GM12878 (cell line): ENCODE results near the gene ZNF687. TPM values are rescaled to one million over a fixed set of nuclear protein-coding genes. Genes with fewer than 3 reads are reported as not detected.

ENCODE experiments used
- ATAC-seq: fragments of 200-7000 bp; cut with Tn5 transposase; 3 replicates; pipeline ENCODE4 v1.9.1; 2020; ENCODE audit warnings: mild to moderate bottlenecking, moderate library complexity
- BruUV-seq: library from RNA; stranded (reverse); fragments of 400-500 nt; replicated peaks from 2 replicates; lab custom pipeline; 2021; lab: Mats Ljungman, UMichigan
- CTCF ChIA-PET: fragments of 300-600 bp; sonication (Branson Sonifier 250); formaldehyde crosslinking; extraction: SDS; loops from one replicate; lab custom pipeline; 2021; ENCODE audit warnings: inconsistent platforms; lab: Yijun Ruan, JAX
- POLR2A ChIA-PET: fragments of 350-600 bp; formaldehyde crosslinking; extraction: SDS; loops from one replicate; lab custom pipeline; 2021; ENCODE audit warnings: inconsistent platforms; lab: Charles Lee
- RAD21 ChIA-PET: fragments of 300-600 bp; sonication (Branson Sonifier 250); formaldehyde crosslinking; loops from one replicate; lab custom pipeline; 2023; ENCODE audit warnings: antibody characterized with exemption; ENCODE audit not compliant: unreplicated experiment; lab: Charles Lee
- SMC1A ChIA-PET: fragments of 300-600 bp; sonication (Branson Sonifier 250); formaldehyde crosslinking; loops from one replicate; lab custom pipeline; 2023; ENCODE audit not compliant: unreplicated experiment, uncharacterized antibody; lab: Charles Lee
- DNase-seq: peaks from one replicate; pipeline ENCODE4 v3.0.0-alpha.2; 2011; ENCODE audit warnings: low read depth, low spot score
- FAIRE-seq: peaks from 3 replicates; lab custom pipeline; 2011; peaks lifted over from hg19 to GRCh38; lab: Jason Lieb, UNC
- H2AFZ ChIP-seq: 2 replicates; pipeline ENCODE4 v1.6.0; 2011; ENCODE audit warnings: low read depth, low read length, control low read depth; ENCODE audit not compliant: control insufficient read depth
- H3K27ac ChIP-seq: 2 replicates; pipeline ENCODE4 v1.5.1; 2011; ENCODE audit warnings: control low read depth; ENCODE audit not compliant: control insufficient read depth, insufficient read depth
- H3K27me3 ChIP-seq, 2 experiments: replicated peaks in 1 of 2; 2 replicates each; pipeline versions ENCODE4 v1.6.0 to v1.6.1; 2011; ENCODE audit warnings: low read length in 1 of 2; ENCODE audit not compliant: control insufficient read depth in 2 of 2, insufficient read depth in 2 of 2
- H3K36me3 ChIP-seq, 2 experiments: 2 replicates each; pipeline ENCODE4 v1.5.1; 2011; ENCODE audit warnings: low read length in 1 of 2; ENCODE audit not compliant: control insufficient read depth in 2 of 2, insufficient read depth in 2 of 2
- H3K4me1 ChIP-seq: 2 replicates; pipeline ENCODE4 v1.6.1; 2011; ENCODE audit warnings: mild to moderate bottlenecking, low read length, moderate library complexity, mixed read lengths; ENCODE audit not compliant: control insufficient read depth, insufficient read depth
- H3K4me2 ChIP-seq: 2 replicates; pipeline ENCODE4 v1.6.0; 2011; ENCODE audit warnings: control low read depth; ENCODE audit not compliant: control insufficient read depth, insufficient read depth
- H3K4me3 ChIP-seq: fragments of 200-600 bp; sonication (generic); 2 replicates; pipeline ENCODE4 v1.5.1; 2016
- H3K79me2 ChIP-seq: 2 replicates; pipeline ENCODE4 v1.6.0; 2011; ENCODE audit warnings: low read length; ENCODE audit not compliant: control insufficient read depth, insufficient read depth
- H3K9ac ChIP-seq: 2 replicates; pipeline ENCODE4 v1.8.0; 2011; ENCODE audit warnings: low read length, control low read depth, mixed read lengths; ENCODE audit not compliant: control insufficient read depth, insufficient read depth
- H3K9me3 ChIP-seq: replicated peaks from 3 replicates; pipeline ENCODE4 v1.5.1; 2011; ENCODE audit warnings: mild to moderate bottlenecking, low read length; ENCODE audit not compliant: control insufficient read depth, insufficient read depth
- H4K20me1 ChIP-seq: 2 replicates; pipeline ENCODE4 v1.6.0; 2011; ENCODE audit not compliant: control insufficient read depth, insufficient read depth
- BHLHE40 ChIP-seq, 2 experiments: fragments of 450-650 bp in 1 of 2; IDR thresholded peaks; 2 replicates each; pipeline ENCODE4 v1.6.1; 2011 to 2017; ENCODE audit warnings: low read depth in 2 of 2, borderline replicate concordance in 1 of 2, improper control_type of control experiment in 1 of 2, low read length in 1 of 2, mild to moderate bottlenecking in 1 of 2
- BRCA1 ChIP-seq: IDR thresholded peaks from 2 replicates; pipeline ENCODE4 v1.6.1; 2011; ENCODE audit warnings: low read depth, low read length, improper control_type of control experiment
- CEBPZ ChIP-seq: fragments of 150-350 bp; IDR thresholded peaks from 2 replicates; pipeline ENCODE4 v1.6.1; 2016; ENCODE audit warnings: low read depth, low read length
- IKZF1 ChIP-seq: fragments of 450-650 bp; conservative IDR thresholded peaks from 2 replicates; pipeline ENCODE4 v1.6.1; 2017; ENCODE audit warnings: antibody characterized with exemption, mild to moderate bottlenecking
- KDM1A ChIP-seq: fragments of 200-600 bp; sonication (generic); IDR thresholded peaks from 2 replicates; pipeline ENCODE4 v1.6.1; 2016; ENCODE audit warnings: borderline replicate concordance
- MEF2A ChIP-seq: IDR thresholded peaks from 2 replicates; pipeline ENCODE4 v1.6.1; 2011; ENCODE audit warnings: low read depth, mild to moderate bottlenecking, low read length, moderate library complexity; ENCODE audit not compliant: insufficient read depth
- POLR2A ChIP-seq: IDR thresholded peaks from 2 replicates; pipeline ENCODE4 v1.6.1; 2011; ENCODE audit warnings: low read depth, mild to moderate bottlenecking, low read length
- POLR2AphosphoS2 ChIP-seq: IDR thresholded peaks from 2 replicates; pipeline ENCODE4 v1.6.1; 2011; ENCODE audit warnings: low read depth, mild to moderate bottlenecking, low read length, improper control_type of control experiment, moderate library complexity
- POLR2AphosphoS5 ChIP-seq: IDR thresholded peaks from 2 replicates; pipeline ENCODE4 v1.6.1; 2011; ENCODE audit warnings: mild to moderate bottlenecking, low read length, inconsistent platforms
- RUNX3 ChIP-seq: IDR thresholded peaks from 2 replicates; pipeline ENCODE4 v1.6.1; 2012; ENCODE audit warnings: low read length, inconsistent platforms
- SMAD5 ChIP-seq: IDR thresholded peaks from 2 replicates; pipeline ENCODE4 v1.6.1; 2016; ENCODE audit warnings: antibody characterized with exemption, low read depth
- SMARCA5 ChIP-seq: fragments of 450-650 bp; IDR thresholded peaks from 2 replicates; pipeline ENCODE4 v1.6.1; 2017; ENCODE audit warnings: mild to moderate bottlenecking
- SP1 ChIP-seq: IDR thresholded peaks from one replicate; pipeline ENCODE4 v1.6.1; 2011; ENCODE audit warnings: low read depth, low read length
- WGBS: methylation state at CpG from one replicate; pipeline ENCODE4 v1.1.6; 2016; ENCODE audit warnings: low lambda C conversion rate; ENCODE audit not compliant: insufficient replicate concordance, insufficient coverage; ENCODE audit errors: missing lambda C conversion rate; 5-methylcytosine and 5-hydroxymethylcytosine counted together
- in situ Hi-C: fragments of 300-500 bp; cut with MboI; formaldehyde crosslinking; loops from 9 replicates; pipeline ENCODE4 v1.14.3; 2018; ENCODE audit warnings: mixed read lengths
- intact Hi-C: fragments of 100-400 bp; cut with micrococcal nuclease; formaldehyde crosslinking; loops from one replicate; pipeline ENCODE4 v1.14.2; 2022; ENCODE audit not compliant: unreplicated experiment
- polyA plus RNA-seq, 11 experiments: library from polyadenylated mRNA; depleted of rRNA in 4 of 11; unstranded in 6 of 11; stranded (reverse) in 5 of 11; fragments of >200 nt; fragmentation: Nextera tagmentation in 4 of 11; fragmentation: Illumina TruSeq in 1 of 11; extraction: Ambion mirVana in 4 of 11; extraction: Trizol in 1 of 11; gene quantifications; 1 replicate in 1 of 11; 2 replicates in 10 of 11; pipeline versions ENCODE4 v1.2.1 to v1.2.3, GENCODE V29; 2011 to 2016; ENCODE audit warnings: inconsistent platforms in 2 of 11, missing spikeins in 2 of 11, low read depth in 1 of 11
- total RNA-seq, 4 experiments: library from RNA; depleted of rRNA in 3 of 4; stranded (reverse); fragments of >200 nt in 3 of 4; fragmentation: Illumina TruSeq in 1 of 4; extraction: Trizol in 1 of 4; gene quantifications; 2 replicates each; pipeline versions ENCODE4 v1.2.1 to v1.2.3, GENCODE V29; 2013 to 2021

Gene ZNF687
- total and polyA plus RNA-seq, 10 of the 15 experiments (the other 5 are each of a cell fraction or from before 2014, with no cell fraction given): 0.08 to 30.9 (median 9.9) TPM

- H4K20me1 ChIP-seq: no peaks in the 10 kb centered on the region
- H3K9ac ChIP-seq: no peak overlapping the region
Measured at GRCh38 chr1:151289080-151289935, 7.2 kb downstream of the ZNF687 start.

GRCh38 chr1:151289991-151290708, 8.1 kb downstream of the ZNF687 start:
- Histone ChIP-seq H3K4me1 (no peaks in the 10 kb centered on the region), H3K36me3 (peaks cover 23 to 54% of the 10 kb centered on the region in 2 experiments), H3K4me2 (no peak overlapping the region), H2AFZ (no peak overlapping the region), H3K27ac (no peak overlapping the region), H4K20me1 (no peaks in the 10 kb centered on the region), H3K9me3 (no peaks in the 10 kb centered on the region), H3K79me2 (peaks cover under 1% of the 10 kb centered on the region), H3K4me3 (no peak overlapping the region), H3K9ac (no peak overlapping the region), H3K27me3 (no peaks in the 10 kb centered on the region)
- ChIA-PET CTCF (interaction anchor here (1.2 kb wide), 1 partner anchor 50 kb away, joined by 3 read pairs; no protein-coding TSS in a partner anchor), RAD21 (no interaction called here), POLR2A (no interaction called here), SMC1A (no interaction called here)
- intact Hi-C loops (no loop called here), in situ Hi-C loops (loop anchor here (10.0 kb wide), 1 partner anchor 545 kb away; the partner anchor contains the start of genes C2CD4D and RORC)
- DNase-seq (no peak), FAIRE-seq (no peak), ATAC-seq (peak; percentile 5; the same call in 2 of the 3 replicates)
- no TSS peak for BruUV-seq
- WGBS: 86% methylated on average over 19 of the region's 21 CpGs
- peak in 1 of 2 experiments; percentile 18; a peak in 1 of 4 replicates for TF ChIP-seq BHLHE40 (IDR thresholded peaks at IDR 0.05; ENCODE audit: borderline replicate concordance in 1 of 2, low read depth in 2 of 2, low read length in 1 of 2)
- TF ChIP-seq SMARCA5: no peak
- TF ChIP-seq SMAD5: 0 out of 2 replicates have a peak, but pooled peaks have one; percentile 29
- TF ChIP-seq CEBPZ: no peak
- TF ChIP-seq IKZF1: no peak
- TF ChIP-seq POLR2A: peak; percentile 6; the same call in 1 of the 2 replicates
- peak; percentile 20; the same call in 1 of the 2 replicates for TF ChIP-seq POLR2AphosphoS5

More at GRCh38 chr1:151289080-151289935, 7.2 kb downstream of the ZNF687 start:
- Histone ChIP-seq H2AFZ (no peak overlapping the region), H3K9me3 (no peaks in the 10 kb centered on the region), H3K4me3 (no peak overlapping the region), H3K27ac (no peak overlapping the region), H3K36me3 (peaks cover 26 to 54% of the 10 kb centered on the region in 2 experiments), H3K27me3 (no peaks in the 10 kb centered on the region), H3K4me1 (peaks cover 2% of the 10 kb centered on the region), H3K79me2 (peaks cover 9% of the 10 kb centered on the region), H3K4me2 (no peak overlapping the region)
- WGBS: 94% methylated on average over 18 of the region's 18 CpGs
- RAD21 ChIA-PET: no interaction called here
- FAIRE-seq: no peak
- POLR2A ChIA-PET: no interaction called here
- CTCF ChIA-PET: interaction anchor here (0.9 to 1.1 kb wide), 2 partner anchors 12 to 52 kb away, joined by 3 read pairs; no protein-coding TSS in a partner anchor
- TF ChIP-seq RUNX3: no peak
- no peak for TF ChIP-seq SP1
- TF ChIP-seq POLR2A: peak; percentile 55; the same call in 1 of the 2 replicates
- TF ChIP-seq POLR2AphosphoS2: peak; percentile 58; the same call in 1 of the 2 replicates
- TF ChIP-seq MEF2A: no peak
- TF ChIP-seq KDM1A: no peak
- no peak for TF ChIP-seq BRCA1
- DNase-seq: no peak
- SMC1A ChIA-PET: interaction anchor here (0.7 kb wide), 1 partner anchor 308 kb away, joined by 3 read pairs; no protein-coding TSS in a partner anchor
- in situ Hi-C loops: no loop called here
- intact Hi-C loops: no loop called here
- no TSS peak for BruUV-seq
- ATAC-seq: 0 out of 3 replicates have a peak, but pooled peaks have one; percentile 4
